ENCODE data around the gene PCBP3. TPM values are rescaled to one million over a fixed set of nuclear protein-coding genes. Genes with fewer than 3 reads are reported as not detected.

PCBP3 gene
- total and polyA plus RNA-seq, 2 donors (not counting 3 experiments of a cell fraction or from before 2014, with no cell fraction given) = 0.06 to 1.1 TPM

DNA sequence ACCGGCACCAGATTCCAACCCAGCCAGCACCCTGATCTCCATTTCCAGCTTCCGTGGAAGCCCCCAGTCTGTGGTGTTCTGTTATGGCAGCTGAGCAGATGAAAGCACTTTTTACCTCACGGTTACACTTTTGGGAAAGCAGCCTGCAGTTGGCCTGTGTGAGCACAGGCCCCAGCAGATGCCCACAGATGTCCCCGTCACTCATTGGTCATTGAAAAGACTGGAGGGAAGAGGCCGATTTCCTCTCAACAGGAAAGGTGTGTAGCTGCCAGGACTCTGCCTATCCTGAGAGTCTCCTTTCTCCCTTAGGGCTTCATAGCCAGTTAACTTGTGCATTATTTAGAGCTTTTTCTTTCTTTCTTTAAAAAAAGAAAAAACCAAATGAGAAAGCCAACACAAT is 123.0 kb downstream of the PCBP3 start:
- no peak overlapping the region for H2AFZ ChIP-seq (ENCODE audit: low read depth, low read length)
- no peak for FAIRE-seq
- TF ChIP-seq, protein P1, sequence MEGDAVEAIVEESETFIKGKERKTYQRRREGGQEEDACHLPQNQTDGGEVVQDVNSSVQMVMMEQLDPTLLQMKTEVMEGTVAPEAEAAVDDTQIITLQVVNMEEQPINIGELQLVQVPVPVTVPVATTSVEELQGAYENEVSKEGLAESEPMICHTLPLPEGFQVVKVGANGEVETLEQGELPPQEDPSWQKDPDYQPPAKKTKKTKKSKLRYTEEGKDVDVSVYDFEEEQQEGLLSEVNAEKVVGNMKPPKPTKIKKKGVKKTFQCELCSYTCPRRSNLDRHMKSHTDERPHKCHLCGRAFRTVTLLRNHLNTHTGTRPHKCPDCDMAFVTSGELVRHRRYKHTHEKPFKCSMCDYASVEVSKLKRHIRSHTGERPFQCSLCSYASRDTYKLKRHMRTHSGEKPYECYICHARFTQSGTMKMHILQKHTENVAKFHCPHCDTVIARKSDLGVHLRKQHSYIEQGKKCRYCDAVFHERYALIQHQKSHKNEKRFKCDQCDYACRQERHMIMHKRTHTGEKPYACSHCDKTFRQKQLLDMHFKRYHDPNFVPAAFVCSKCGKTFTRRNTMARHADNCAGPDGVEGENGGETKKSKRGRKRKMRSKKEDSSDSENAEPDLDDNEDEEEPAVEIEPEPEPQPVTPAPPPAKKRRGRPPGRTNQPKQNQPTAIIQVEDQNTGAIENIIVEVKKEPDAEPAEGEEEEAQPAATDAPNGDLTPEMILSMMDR (IDR thresholded peaks at IDR 0.05; ENCODE audit: extremely low read depth in 1 of 2, insufficient read depth in 1 of 2, low read depth in 1 of 2, low read length in 2 of 2) = no peak
- TF ChIP-seq POLR2AphosphoS5 (IDR thresholded peaks at IDR 0.05; ENCODE audit: insufficient read depth, low read depth, low read length) (no peak), MYC (IDR thresholded peaks at IDR 0.05; ENCODE audit: low read depth, low read length) (no peak), JUN (IDR thresholded peaks at IDR 0.05; ENCODE audit: borderline replicate concordance, insufficient read depth, insufficient read length, low read depth) (no peak), EZH2 (IDR thresholded peaks at IDR 0.05; ENCODE audit: borderline replicate concordance, low read depth, low read length, severe bottlenecking) (no peak), POLR2A (IDR thresholded peaks at IDR 0.05; ENCODE audit: low read depth, low read length) (no peak), FOS (IDR thresholded peaks at IDR 0.05; ENCODE audit: borderline replicate concordance, insufficient read depth, low read length) (no peak), GATA2 (IDR thresholded peaks at IDR 0.05; ENCODE audit: insufficient read depth, insufficient read length, low read depth, low read length) (no peak)
- TF ChIP-seq, protein P2, sequence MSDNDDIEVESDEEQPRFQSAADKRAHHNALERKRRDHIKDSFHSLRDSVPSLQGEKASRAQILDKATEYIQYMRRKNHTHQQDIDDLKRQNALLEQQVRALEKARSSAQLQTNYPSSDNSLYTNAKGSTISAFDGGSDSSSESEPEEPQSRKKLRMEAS (IDR thresholded peaks at IDR 0.05; ENCODE audit: insufficient read depth, insufficient read length) = no peak
- no peak overlapping the region for H3K4me3 ChIP-seq (replicated peaks in 1 of 3; ENCODE audit: insufficient read depth in 1 of 3, low read depth in 1 of 3, low read length in 3 of 3)
- no peak for DNase-seq (ENCODE audit: low read depth, low spot score)
- no peak overlapping the region for H3K4me2 ChIP-seq (ENCODE audit: insufficient read depth, low read length)
- no peaks in the 10 kb centered on the region for H3K9me1 ChIP-seq (replicated peaks; ENCODE audit: control insufficient read depth, extremely low read depth, insufficient read depth, low read length)
- no TSS peak for BruUV-seq (replicated peaks)
- dilution Hi-C loops (cut with MboI; ENCODE audit: extremely low pct_ligation_motif_present, low sequenced_read_pairs) (no loop called here), intact Hi-C loops (cut with micrococcal nuclease) (no loop called here)
- no peak overlapping the region for H3K9ac ChIP-seq (replicated peaks; ENCODE audit: extremely low read depth, insufficient read depth, low read length)
- no peaks in the 10 kb centered on the region for H3K4me1 ChIP-seq (ENCODE audit: control insufficient read depth, extremely low read depth, insufficient read depth, low read length)
- no peaks in the 10 kb centered on the region for H3K79me2 ChIP-seq (ENCODE audit: control insufficient read depth, insufficient read depth, low read length)
- no peaks in the 10 kb centered on the region for H3K36me3 ChIP-seq (ENCODE audit: control insufficient read depth in 2 of 2, extremely low read depth in 1 of 2, insufficient read depth in 2 of 2, low read length in 2 of 2)
- H3K27ac ChIP-seq (ENCODE audit: insufficient read depth, low read depth, low read length) = no peak overlapping the region
- no peaks in the 10 kb centered on the region for H3K27me3 ChIP-seq (ENCODE audit: control insufficient read depth in 2 of 2, insufficient read depth in 2 of 2, low read length in 2 of 2)
- ChIA-PET POLR2A (no interaction called here), CTCF (no interaction called here)
- no peaks in the 10 kb centered on the region for H3K9me3 ChIP-seq (replicated peaks; ENCODE audit: control insufficient read depth, insufficient read depth, low read length)
- no peaks in the 10 kb centered on the region for H4K20me1 ChIP-seq (replicated peaks; ENCODE audit: control insufficient read depth, extremely low read depth, insufficient read depth, low read length)

Measured in endothelial cell of umbilical vein (primary cell).